GM12872 (cell line): ENCODE measurements around the gene HLA-DOB.

Experiments
- CTCF ChIP-seq: IDR thresholded peaks from 3 replicates; pipeline ENCODE4 v1.5.1; 2011; ENCODE audit warnings: low read depth, mild to moderate bottlenecking, low read length, moderate library complexity; ENCODE audit not compliant: insufficient read depth

The HLA-DOB gene

GRCh38 chr6:32825966-32826365 lies 9.2 kb upstream of the HLA-DOB start:
- TF ChIP-seq CTCF: peak; percentile 33; the same call in 1 of the 3 replicates

GRCh38 chr6:32819729-32820128 lies 2.9 kb upstream of the HLA-DOB start:
- no peak for TF ChIP-seq CTCF

GRCh38 chr6:32818867-32819266 lies 2.1 kb upstream of the HLA-DOB start:
- TF ChIP-seq CTCF: no peak

- no peak for TF ChIP-seq CTCF
Measured at GRCh38 chr6:32815996-32816395, 806 bp downstream of the HLA-DOB start.

GRCh38 chr6:32815115-32815514 lies 1.7 kb downstream of the HLA-DOB start:
- TF ChIP-seq CTCF: no peak

- TF ChIP-seq CTCF: no peak
Measured at GRCh38 chr6:32814145-32814544, 2.7 kb downstream of the HLA-DOB start.

GRCh38 chr6:32809171-32809570 lies 7.6 kb downstream of the HLA-DOB start:
- TF ChIP-seq CTCF: no peak
